Breast epithelium (tissue), 3 donors: ENCODE measurements around the gene TRPC4AP.
"Not testable (repeated sequence)": the region's sequence is repeated elsewhere in the genome, so short reads cannot be mapped to it uniquely, and the experiment has no call there.

ENCODE experiments used
- POLR2A ChIP-seq: fragments of 450-650 bp; IDR thresholded peaks from one replicate; pipeline ENCODE4 v1.6.1; 2016; ENCODE audit warnings: antibody characterized with exemption, mild to moderate bottlenecking, moderate library complexity
- POLR2AphosphoS5 ChIP-seq, 3 donors: sonication (generic); formaldehyde crosslinking; IDR thresholded peaks; one replicate each; pipeline ENCODE4 v1.6.1; 2017; ENCODE audit warnings: antibody characterized with exemption in 3 of 3
- TF ChIP-seq, protein P1 (sequence below), 3 donors: fragments of 450-650 bp; IDR thresholded peaks; one replicate each; pipeline ENCODE4 v1.5.1; 2016 to 2017; ENCODE audit warnings: antibody characterized with exemption in 3 of 3, mild to moderate bottlenecking in 3 of 3, moderate library complexity in 3 of 3

DNA sequence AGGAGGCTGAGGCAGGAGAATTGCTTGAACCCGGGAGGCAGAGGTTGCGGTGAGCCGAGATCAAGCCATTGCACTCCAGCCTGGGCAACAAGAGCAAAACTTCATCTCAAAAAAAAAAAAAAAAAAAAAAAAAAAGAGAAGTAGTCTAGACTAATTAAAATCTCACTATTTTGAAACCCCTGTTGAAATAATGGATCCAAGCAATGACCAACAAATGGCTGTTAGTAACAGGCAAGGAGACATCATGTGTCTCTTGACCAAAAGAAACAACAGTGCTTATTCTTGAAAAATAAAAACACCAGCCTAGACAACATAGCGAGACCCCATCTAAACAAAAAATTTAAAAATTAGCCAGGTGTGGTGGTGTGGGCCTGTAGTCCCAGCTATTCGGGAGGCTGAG is 19.7 kb upstream of the TRPC4AP start:
- TF ChIP-seq, protein P1, sequence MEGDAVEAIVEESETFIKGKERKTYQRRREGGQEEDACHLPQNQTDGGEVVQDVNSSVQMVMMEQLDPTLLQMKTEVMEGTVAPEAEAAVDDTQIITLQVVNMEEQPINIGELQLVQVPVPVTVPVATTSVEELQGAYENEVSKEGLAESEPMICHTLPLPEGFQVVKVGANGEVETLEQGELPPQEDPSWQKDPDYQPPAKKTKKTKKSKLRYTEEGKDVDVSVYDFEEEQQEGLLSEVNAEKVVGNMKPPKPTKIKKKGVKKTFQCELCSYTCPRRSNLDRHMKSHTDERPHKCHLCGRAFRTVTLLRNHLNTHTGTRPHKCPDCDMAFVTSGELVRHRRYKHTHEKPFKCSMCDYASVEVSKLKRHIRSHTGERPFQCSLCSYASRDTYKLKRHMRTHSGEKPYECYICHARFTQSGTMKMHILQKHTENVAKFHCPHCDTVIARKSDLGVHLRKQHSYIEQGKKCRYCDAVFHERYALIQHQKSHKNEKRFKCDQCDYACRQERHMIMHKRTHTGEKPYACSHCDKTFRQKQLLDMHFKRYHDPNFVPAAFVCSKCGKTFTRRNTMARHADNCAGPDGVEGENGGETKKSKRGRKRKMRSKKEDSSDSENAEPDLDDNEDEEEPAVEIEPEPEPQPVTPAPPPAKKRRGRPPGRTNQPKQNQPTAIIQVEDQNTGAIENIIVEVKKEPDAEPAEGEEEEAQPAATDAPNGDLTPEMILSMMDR (IDR thresholded peaks at IDR 0.05): not testable (repeated sequence)
- not testable (repeated sequence) for TF ChIP-seq POLR2AphosphoS5 (IDR thresholded peaks at IDR 0.05); POLR2A
